SJCRH30 (cell line): ENCODE results near the gene EEF2K. TPM values are rescaled to one million over a fixed set of nuclear protein-coding genes. Genes with fewer than 3 reads are reported as not detected.
"Not testable (repeated sequence)": the region's sequence is repeated elsewhere in the genome, so short reads cannot be mapped to it uniquely, and the experiment has no call there.

Source experiments
- DNase-seq, 2 experiments: peaks; one replicate each; pipeline ENCODE4 v3.0.0-alpha.2; 2015 to 2020
- H3K27ac ChIP-seq: fragments of 250-450 bp; sonication (Bioruptor Pico); 2 replicates; pipeline ENCODE4 v1.5.1; 2020; ENCODE audit warnings: mild to moderate bottlenecking, moderate library complexity
- H3K27me3 ChIP-seq: fragments of 250-450 bp; sonication (Bioruptor Pico); 2 replicates; pipeline ENCODE4 v1.5.1; 2020; ENCODE audit warnings: mild to moderate bottlenecking, moderate library complexity
- H3K36me3 ChIP-seq: fragments of 250-450 bp; sonication (Bioruptor Pico); 2 replicates; pipeline ENCODE4 v1.5.1; 2020; ENCODE audit warnings: mild to moderate bottlenecking, moderate library complexity
- H3K4me1 ChIP-seq: fragments of 250-450 bp; sonication (Bioruptor Pico); 2 replicates; pipeline ENCODE4 v1.5.1; 2020; ENCODE audit warnings: mild to moderate bottlenecking, moderate library complexity
- H3K4me3 ChIP-seq: fragments of 250-450 bp; sonication (Bioruptor Pico); 2 replicates; pipeline ENCODE4 v1.5.1; 2020; ENCODE audit warnings: mild to moderate bottlenecking, moderate library complexity
- H3K9me3 ChIP-seq: fragments of 250-450 bp; sonication (Bioruptor Pico); replicated peaks from 2 replicates; pipeline ENCODE4 v1.5.1; 2020; ENCODE audit warnings: mild to moderate bottlenecking, moderate library complexity
- total RNA-seq: library from RNA; depleted of rRNA; stranded (reverse); fragments of >200 nt; shearing (Covaris generic); gene quantifications from 2 replicates; pipeline ENCODE4 v1.2.3, GENCODE V29; 2014; rRNA removed

Gene EEF2K
- 22.0 and 23.0 TPM in 2 replicates for total RNA-seq

- peak within 1 kb of the TSS; percentile 93 for H3K4me3 ChIP-seq
- H3K36me3 ChIP-seq, result peaks cover 8% of the 10 kb centered on the region; the same call in 1 of the 2 replicates
- no peaks in the 10 kb centered on the region for H3K27me3 ChIP-seq
- peaks cover 9% of the 10 kb centered on the region for H3K4me1 ChIP-seq
- peak; percentile 95 to 96 for DNase-seq
- H3K9me3 ChIP-seq, result no peaks in the 10 kb centered on the region
- H3K27ac ChIP-seq, result peak within 1 kb of the TSS; percentile 79
These were observed at the start of gene EEF2K for GRCh38 chr16:22206013-22206841. TSS of gene EEF2K (plus strand) at chr16:22206278. CDS start at chr16:22225730, 19,452 bp downstream.

GRCh38 chr16:22161401-22161800 lies 44.7 kb upstream of the EEF2K start:
- Histone ChIP-seq H3K27ac (no peak overlapping the region), H3K4me1 (no peaks in the 10 kb centered on the region), H3K9me3 (no peaks in the 10 kb centered on the region), H3K4me3 (no peak overlapping the region), H3K27me3 (no peaks in the 10 kb centered on the region), H3K36me3 (no peaks in the 10 kb centered on the region)
- DNase-seq, result no peak

GRCh38 chr16:22161999-22162655 lies 44.0 kb upstream of the EEF2K start, which contains the start of gene SDR42E2:
TSS of gene SDR42E2 (plus strand) at chr16:22162506. CDS start at chr16:22165583, 3,077 bp downstream.
- H3K9me3 ChIP-seq, result no peaks in the 10 kb centered on the region
- no peak for DNase-seq

GRCh38 chr16:22162656-22163009 lies 43.4 kb upstream of the EEF2K start:
- DNase-seq, result no peak
- Histone ChIP-seq H3K27me3 (no peaks in the 10 kb centered on the region), H3K4me3 (no peak overlapping the region), H3K36me3 (no peaks in the 10 kb centered on the region), H3K9me3 (no peaks in the 10 kb centered on the region), H3K27ac (no peak overlapping the region), H3K4me1 (no peaks in the 10 kb centered on the region)

More at GRCh38 chr16:22161999-22162655, 44.0 kb upstream of the EEF2K start, which contains the start of gene SDR42E2:
- H3K36me3 ChIP-seq, result no peaks in the 10 kb centered on the region
- H3K27me3 ChIP-seq, result no peaks in the 10 kb centered on the region
- no peak within 1 kb of the TSS for H3K27ac ChIP-seq
- H3K4me1 ChIP-seq, result no peaks in the 10 kb centered on the region
- no peak within 1 kb of the TSS for H3K4me3 ChIP-seq

GRCh38 chr16:22163806-22164205 lies 42.3 kb upstream of the EEF2K start:
- no peak for DNase-seq
- H3K4me1 ChIP-seq, result no peaks in the 10 kb centered on the region
- no peaks in the 10 kb centered on the region for H3K27me3 ChIP-seq
- no peaks in the 10 kb centered on the region for H3K9me3 ChIP-seq
- H3K4me3 ChIP-seq, result no peak overlapping the region
- no peak overlapping the region for H3K27ac ChIP-seq
- H3K36me3 ChIP-seq, result no peaks in the 10 kb centered on the region

- DNase-seq, result no peak
- Histone ChIP-seq H3K36me3 (no peaks in the 10 kb centered on the region), H3K4me3 (no peak overlapping the region), H3K9me3 (no peaks in the 10 kb centered on the region), H3K27me3 (no peaks in the 10 kb centered on the region), H3K27ac (no peak overlapping the region), H3K4me1 (no peaks in the 10 kb centered on the region)
These were observed 41.6 kb upstream of the EEF2K start for GRCh38 chr16:22164482-22164881.

GRCh38 chr16:22165508-22166285 lies 40.4 kb upstream of the EEF2K start:
- no peak for DNase-seq
- no peak overlapping the region for H3K27ac ChIP-seq
- no peaks in the 10 kb centered on the region for H3K27me3 ChIP-seq
- H3K4me3 ChIP-seq, result no peak overlapping the region
- H3K4me1 ChIP-seq, result no peaks in the 10 kb centered on the region
- H3K9me3 ChIP-seq, result no peaks in the 10 kb centered on the region
- no peaks in the 10 kb centered on the region for H3K36me3 ChIP-seq

GRCh38 chr16:22171953-22172352 lies 34.1 kb upstream of the EEF2K start:
- H3K27me3 ChIP-seq, result no peaks in the 10 kb centered on the region
- no peaks in the 10 kb centered on the region for H3K36me3 ChIP-seq
- no peaks in the 10 kb centered on the region for H3K9me3 ChIP-seq
- no peak overlapping the region for H3K4me3 ChIP-seq
- DNase-seq, result no peak
- no peak overlapping the region for H3K27ac ChIP-seq
- no peaks in the 10 kb centered on the region for H3K4me1 ChIP-seq

- H3K4me1 ChIP-seq, DNase-seq, H3K4me3 ChIP-seq, H3K36me3 ChIP-seq, H3K27ac ChIP-seq, H3K27me3 ChIP-seq, H3K9me3 ChIP-seq: not testable (repeated sequence)
These were observed 33.4 kb upstream of the EEF2K start for GRCh38 chr16:22172642-22173041.

- Histone ChIP-seq H3K9me3 (no peaks in the 10 kb centered on the region), H3K36me3 (no peaks in the 10 kb centered on the region)
- no peak for DNase-seq
These were observed 31.4 kb upstream of the EEF2K start for GRCh38 chr16:22174642-22175041.

GRCh38 chr16:22177968-22178930 lies 27.8 kb upstream of the EEF2K start:
- no peaks in the 10 kb centered on the region for H3K9me3 ChIP-seq
- H3K36me3 ChIP-seq, result no peaks in the 10 kb centered on the region
- no peaks in the 10 kb centered on the region for H3K27me3 ChIP-seq
- no peak overlapping the region for H3K4me3 ChIP-seq
- no peak for DNase-seq
- H3K4me1 ChIP-seq, result no peaks in the 10 kb centered on the region
- no peak overlapping the region for H3K27ac ChIP-seq

More at GRCh38 chr16:22174642-22175041, 31.4 kb upstream of the EEF2K start:
- no peaks in the 10 kb centered on the region for H3K4me1 ChIP-seq
- no peak overlapping the region for H3K27ac ChIP-seq
- H3K27me3 ChIP-seq, result no peaks in the 10 kb centered on the region
- no peak overlapping the region for H3K4me3 ChIP-seq

- no peaks in the 10 kb centered on the region for H3K36me3 ChIP-seq
- no peak for DNase-seq
- H3K4me3 ChIP-seq, result no peak overlapping the region
- no peaks in the 10 kb centered on the region for H3K9me3 ChIP-seq
- H3K27me3 ChIP-seq, result no peaks in the 10 kb centered on the region
- H3K4me1 ChIP-seq, result no peaks in the 10 kb centered on the region
- H3K27ac ChIP-seq, result no peak overlapping the region
These were observed 24.7 kb upstream of the EEF2K start for GRCh38 chr16:22181426-22181825.

- Histone ChIP-seq H3K9me3 (no peaks in the 10 kb centered on the region), H3K4me3 (no peak overlapping the region), H3K27me3 (no peaks in the 10 kb centered on the region), H3K36me3 (no peaks in the 10 kb centered on the region), H3K4me1 (no peaks in the 10 kb centered on the region), H3K27ac (no peak overlapping the region)
- DNase-seq, result no peak
These were observed 24.2 kb upstream of the EEF2K start for GRCh38 chr16:22181843-22182242.

- no peaks in the 10 kb centered on the region for H3K36me3 ChIP-seq
- no peak for DNase-seq
- no peaks in the 10 kb centered on the region for H3K27me3 ChIP-seq
- H3K27ac ChIP-seq, result no peak overlapping the region
- H3K9me3 ChIP-seq, result no peaks in the 10 kb centered on the region
- H3K4me1 ChIP-seq, result no peaks in the 10 kb centered on the region
- H3K4me3 ChIP-seq, result no peak overlapping the region
These were observed 22.7 kb upstream of the EEF2K start for GRCh38 chr16:22183335-22183734.
